Progenitor cell of endocrine pancreas (in vitro differentiated cells): ENCODE data around the gene SRSF3. TPM values are rescaled to one million over a fixed set of nuclear protein-coding genes. Genes with fewer than 3 reads are reported as not detected.

Experiments used
- DNase-seq: peaks from one replicate; pipeline ENCODE4 v3.0.0; 2021; ENCODE audit warnings: low spot score; ENCODE audit not compliant: unreplicated experiment
- H3K27ac Mint-ChIP-seq: 2 replicates; pipeline ENCODE4 v1.8.0; 2021; ENCODE audit warnings: mild to moderate bottlenecking, moderate library complexity, mixed read lengths
- H3K27me3 Mint-ChIP-seq: 2 replicates; pipeline ENCODE4 v1.8.0; 2021; ENCODE audit warnings: mixed read lengths
- H3K36me3 Mint-ChIP-seq: 2 replicates; pipeline ENCODE4 v1.8.0; 2022; ENCODE audit warnings: mixed read lengths; ENCODE audit not compliant: insufficient read depth
- H3K4me1 Mint-ChIP-seq: 2 replicates; pipeline ENCODE4 v1.8.0; 2021; ENCODE audit warnings: low read depth, mixed read lengths
- H3K4me3 Mint-ChIP-seq: 2 replicates; pipeline ENCODE4 v1.8.0; 2021; ENCODE audit warnings: low read depth, mild to moderate bottlenecking, moderate library complexity, mixed read lengths
- H3K9me3 Mint-ChIP-seq: 2 replicates; pipeline ENCODE4 v1.8.0; 2021; ENCODE audit warnings: low read depth, mixed read lengths
- CTCF ChIP-seq: fragments of 200-600 bp; sonication (generic); IDR thresholded peaks from one replicate; pipeline ENCODE4 v1.5.0; 2021; ENCODE audit warnings: antibody characterized with exemption, mild to moderate bottlenecking; ENCODE audit not compliant: unreplicated experiment
- total RNA-seq: library from RNA; stranded (reverse); gene quantifications from 2 replicates; pipeline ENCODE4 v1.2.1, GENCODE V29; 2021

Gene SRSF3
- total RNA-seq, 1 donor from 2014 or later = 427 TPM

GRCh38 chr6:36638579-36638978 is 44.4 kb downstream of the SRSF3 start:
- H3K27ac Mint-ChIP-seq = no peak overlapping the region
- DNase-seq = no peak
- H3K27me3 Mint-ChIP-seq = no peaks in the 10 kb centered on the region
- H3K4me3 Mint-ChIP-seq = no peak overlapping the region
- H3K9me3 Mint-ChIP-seq = no peaks in the 10 kb centered on the region
- peaks cover 5% of the 10 kb centered on the region for H3K4me1 Mint-ChIP-seq
- no peak for TF ChIP-seq CTCF
- H3K36me3 Mint-ChIP-seq = no peaks in the 10 kb centered on the region

- Mint-ChIP-seq H3K4me1 (peaks cover 5% of the 10 kb centered on the region), H3K9me3 (no peaks in the 10 kb centered on the region), H3K4me3 (no peak overlapping the region), H3K27me3 (no peaks in the 10 kb centered on the region), H3K27ac (no peak overlapping the region), H3K36me3 (no peaks in the 10 kb centered on the region)
- DNase-seq = no peak
- no peak for TF ChIP-seq CTCF
These were observed 45.1 kb downstream of the SRSF3 start for GRCh38 chr6:36639171-36639808.

DNA sequence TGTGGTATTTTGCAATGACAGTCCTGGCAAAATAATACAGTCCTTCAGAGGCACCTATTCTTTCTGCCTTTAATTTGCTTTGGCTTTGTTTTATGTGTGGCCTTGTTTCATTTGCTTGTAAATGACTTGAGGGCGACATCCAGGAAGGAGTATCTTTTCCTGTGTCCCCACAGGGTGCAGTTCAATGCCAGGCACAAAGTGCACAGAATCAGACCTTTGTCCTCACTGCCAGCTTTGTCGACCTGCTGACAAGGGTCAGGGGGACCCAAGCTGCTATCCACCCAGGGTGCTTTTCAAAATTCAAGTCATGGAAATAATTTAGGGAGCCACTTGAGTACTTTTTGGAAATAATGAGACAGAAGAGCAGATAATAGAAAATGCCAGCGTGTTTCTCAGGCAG is 47.4 kb downstream of the SRSF3 start:
- Mint-ChIP-seq H3K4me3 (no peak overlapping the region), H3K36me3 (no peaks in the 10 kb centered on the region), H3K27ac (no peak overlapping the region), H3K4me1 (peaks cover 1% of the 10 kb centered on the region), H3K9me3 (no peaks in the 10 kb centered on the region), H3K27me3 (peaks cover 3% of the 10 kb centered on the region)
- no peak for TF ChIP-seq CTCF
- no peak for DNase-seq

- no peak overlapping the region for H3K4me3 Mint-ChIP-seq
- no peak for TF ChIP-seq CTCF
- no peak for DNase-seq
- H3K9me3 Mint-ChIP-seq = no peaks in the 10 kb centered on the region
- H3K4me1 Mint-ChIP-seq = peaks cover 1% of the 10 kb centered on the region
- H3K36me3 Mint-ChIP-seq = no peaks in the 10 kb centered on the region
- peaks cover 5% of the 10 kb centered on the region for H3K27me3 Mint-ChIP-seq
- H3K27ac Mint-ChIP-seq = no peak overlapping the region
These were observed 49.0 kb downstream of the SRSF3 start for GRCh38 chr6:36642913-36643817.

DNA sequence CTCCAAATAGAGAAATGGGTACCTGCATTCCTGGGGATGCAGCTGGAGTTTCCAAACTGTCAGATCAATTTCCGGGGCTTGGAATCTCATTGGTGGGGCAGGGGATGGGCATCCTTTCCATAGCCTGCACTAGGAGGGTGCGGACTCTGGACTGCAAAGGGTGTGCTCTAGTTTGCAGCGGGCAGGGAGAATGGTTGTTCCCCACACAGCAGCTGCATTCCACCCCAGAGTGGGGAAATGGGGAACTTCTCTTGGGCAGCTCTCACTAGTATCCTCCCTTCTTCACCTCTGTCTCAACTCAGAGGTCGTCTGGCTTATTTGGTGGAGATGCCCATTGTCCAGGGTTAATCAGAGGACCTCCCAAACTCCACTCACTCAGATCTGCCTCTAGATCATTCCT is 49.8 kb downstream of the SRSF3 start:
- Mint-ChIP-seq H3K4me3 (no peak overlapping the region), H3K27ac (no peak overlapping the region), H3K9me3 (no peaks in the 10 kb centered on the region), H3K4me1 (no peaks in the 10 kb centered on the region), H3K27me3 (peaks cover 8% of the 10 kb centered on the region), H3K36me3 (no peaks in the 10 kb centered on the region)
- no peak for DNase-seq
- no peak for TF ChIP-seq CTCF
